ENCODE measurements around the gene XIRP2. TPM values are rescaled to one million over a fixed set of nuclear protein-coding genes. Genes with fewer than 3 reads are reported as not detected.

XIRP2 gene
- total RNA-seq, 1 experiment from 2014 or later, result not detected

GRCh38 chr2:166972418-166972817, 84.1 kb downstream of the XIRP2 start:
- ChIA-PET RAD21 (ENCODE audit: low non-redundant PET in 1 of 2, low total read pairs in 2 of 2, uncharacterized antibody in 2 of 2, unreplicated experiment in 2 of 2) (no interaction called here), CTCF (no interaction called here), POLR2A (interaction anchor here (0.7 kb wide), 1 partner anchor 15 kb away, joined by 3 read pairs; no protein-coding TSS in a partner anchor)
- ATAC-seq (no peak), DNase-seq (ENCODE audit: low read depth, low spot score) (no peak)
- intact Hi-C loops (cut with micrococcal nuclease), result no loop called here
- no TSS peak for BruUV-seq (replicated peaks)
- H3K9me2 ChIP-seq (ENCODE audit: insufficient read depth), result no peaks in the 10 kb centered on the region
- 0 out of 4 replicates have a peak, but pooled peaks cover 0 to 3% of the 10 kb centered on the region in 2 experiments for H3K9me3 ChIP-seq (ENCODE audit: control insufficient read depth in 1 of 2, insufficient read depth in 1 of 2, low read depth in 1 of 2, low read length in 2 of 2)
- H3K4me3 ChIP-seq (replicated peaks in 1 of 2; ENCODE audit: low read depth in 1 of 2, low read length in 2 of 2), result no peak overlapping the region
- no peak overlapping the region for H3K4me2 ChIP-seq (ENCODE audit: low read length)
- no peak overlapping the region for H3K27ac ChIP-seq (ENCODE audit: low read depth, low read length)
- no peaks in the 10 kb centered on the region for H3K36me3 ChIP-seq (ENCODE audit: control insufficient read depth in 1 of 2, insufficient read depth in 2 of 2, low read length in 2 of 2)
- no peak overlapping the region for H3K9ac ChIP-seq (ENCODE audit: low read length)
- TF ChIP-seq ZBTB33 (IDR thresholded peaks at IDR 0.05; ENCODE audit: extremely low read depth, insufficient replicate concordance, low read length) (no peak), YY1 (IDR thresholded peaks at IDR 0.05; ENCODE audit: extremely low read depth, insufficient replicate concordance, low read depth, low read length) (no peak), CBX3 (IDR thresholded peaks at IDR 0.05; ENCODE audit: low read depth) (no peak), EZH2phosphoT487 (IDR thresholded peaks at IDR 0.05; ENCODE audit: borderline replicate concordance) (no peak), TCF7L2 (IDR thresholded peaks at IDR 0.05; ENCODE audit: borderline replicate concordance, extremely low read depth, insufficient read depth, insufficient read length) (no peak), RAD21 (IDR thresholded peaks at IDR 0.05; ENCODE audit: low read depth) (no peak), SP1 (IDR thresholded peaks at IDR 0.05; ENCODE audit: low read depth) (no peak), JUND (IDR thresholded peaks at IDR 0.05) (no peak)
- TF ChIP-seq, protein P1, sequence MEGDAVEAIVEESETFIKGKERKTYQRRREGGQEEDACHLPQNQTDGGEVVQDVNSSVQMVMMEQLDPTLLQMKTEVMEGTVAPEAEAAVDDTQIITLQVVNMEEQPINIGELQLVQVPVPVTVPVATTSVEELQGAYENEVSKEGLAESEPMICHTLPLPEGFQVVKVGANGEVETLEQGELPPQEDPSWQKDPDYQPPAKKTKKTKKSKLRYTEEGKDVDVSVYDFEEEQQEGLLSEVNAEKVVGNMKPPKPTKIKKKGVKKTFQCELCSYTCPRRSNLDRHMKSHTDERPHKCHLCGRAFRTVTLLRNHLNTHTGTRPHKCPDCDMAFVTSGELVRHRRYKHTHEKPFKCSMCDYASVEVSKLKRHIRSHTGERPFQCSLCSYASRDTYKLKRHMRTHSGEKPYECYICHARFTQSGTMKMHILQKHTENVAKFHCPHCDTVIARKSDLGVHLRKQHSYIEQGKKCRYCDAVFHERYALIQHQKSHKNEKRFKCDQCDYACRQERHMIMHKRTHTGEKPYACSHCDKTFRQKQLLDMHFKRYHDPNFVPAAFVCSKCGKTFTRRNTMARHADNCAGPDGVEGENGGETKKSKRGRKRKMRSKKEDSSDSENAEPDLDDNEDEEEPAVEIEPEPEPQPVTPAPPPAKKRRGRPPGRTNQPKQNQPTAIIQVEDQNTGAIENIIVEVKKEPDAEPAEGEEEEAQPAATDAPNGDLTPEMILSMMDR (IDR thresholded peaks at IDR 0.05 in 2 of 3, conservative IDR thresholded peaks at IDR 0.05 in 1 of 3; ENCODE audit: borderline replicate concordance in 1 of 3, insufficient read depth in 1 of 3, low read depth in 2 of 3, low read length in 2 of 3), result no peak
- H3K4me1 ChIP-seq (ENCODE audit: control insufficient read depth in 1 of 2, insufficient read depth in 2 of 2, low read length in 2 of 2), result no peaks in the 10 kb centered on the region
- no peak overlapping the region for H2AFZ ChIP-seq (ENCODE audit: low read depth, low read length, poor library complexity, severe bottlenecking)
- H3K27me3 ChIP-seq (ENCODE audit: insufficient read depth, low read length), result no peaks in the 10 kb centered on the region
- no peaks in the 10 kb centered on the region for H3K79me2 ChIP-seq (ENCODE audit: insufficient read depth, low read length)
- H4K20me1 ChIP-seq (ENCODE audit: insufficient read depth), result no peaks in the 10 kb centered on the region; the same call in 1 of the 2 replicates
